ENCODE data around the gene PXDN.

DNA sequence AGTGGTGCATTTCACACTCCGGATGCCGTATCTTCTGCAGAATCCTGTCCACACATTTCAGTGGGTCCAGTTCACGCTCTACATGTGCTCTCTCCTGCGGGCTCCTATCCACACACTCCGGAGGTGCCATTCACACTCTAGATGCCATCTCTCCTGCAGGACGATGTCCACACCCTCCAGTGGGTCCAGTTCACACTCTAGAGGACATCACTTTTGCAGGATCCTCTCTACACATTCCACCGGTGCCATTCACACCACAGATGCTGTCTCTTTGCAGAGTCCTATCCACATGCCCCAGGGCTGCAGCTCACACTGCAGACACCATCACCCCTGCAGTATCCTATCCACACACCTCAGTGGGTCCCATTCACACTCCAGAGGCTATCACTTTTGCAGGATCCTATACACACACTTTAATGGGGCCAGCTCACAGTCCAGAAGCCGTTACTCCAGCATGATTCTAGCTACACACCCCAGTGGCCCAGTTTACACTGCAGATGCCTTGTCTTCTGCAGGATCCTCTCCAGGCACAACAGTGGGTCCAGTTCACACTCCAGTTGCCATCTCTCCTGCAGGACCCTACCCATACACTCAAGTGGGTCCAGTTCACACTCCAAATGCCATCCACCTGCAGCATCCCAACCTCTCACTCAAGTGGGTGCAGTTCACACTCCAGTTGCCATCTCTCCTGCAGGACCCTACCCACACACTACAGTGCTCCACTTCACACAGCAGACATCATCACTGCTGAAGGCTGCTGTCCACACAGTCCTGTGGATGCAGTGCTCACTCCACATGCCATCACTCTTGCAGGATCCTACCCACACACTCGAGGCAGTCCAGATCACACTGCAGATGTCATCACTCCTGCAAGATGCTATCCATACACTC is 2.1 kb upstream of the PXDN start:
- no peak for TF ChIP-seq EZH2 (optimal IDR thresholded peaks at IDR 0.05; ENCODE audit: low read depth, low read length)
- TF ChIP-seq, protein P1, sequence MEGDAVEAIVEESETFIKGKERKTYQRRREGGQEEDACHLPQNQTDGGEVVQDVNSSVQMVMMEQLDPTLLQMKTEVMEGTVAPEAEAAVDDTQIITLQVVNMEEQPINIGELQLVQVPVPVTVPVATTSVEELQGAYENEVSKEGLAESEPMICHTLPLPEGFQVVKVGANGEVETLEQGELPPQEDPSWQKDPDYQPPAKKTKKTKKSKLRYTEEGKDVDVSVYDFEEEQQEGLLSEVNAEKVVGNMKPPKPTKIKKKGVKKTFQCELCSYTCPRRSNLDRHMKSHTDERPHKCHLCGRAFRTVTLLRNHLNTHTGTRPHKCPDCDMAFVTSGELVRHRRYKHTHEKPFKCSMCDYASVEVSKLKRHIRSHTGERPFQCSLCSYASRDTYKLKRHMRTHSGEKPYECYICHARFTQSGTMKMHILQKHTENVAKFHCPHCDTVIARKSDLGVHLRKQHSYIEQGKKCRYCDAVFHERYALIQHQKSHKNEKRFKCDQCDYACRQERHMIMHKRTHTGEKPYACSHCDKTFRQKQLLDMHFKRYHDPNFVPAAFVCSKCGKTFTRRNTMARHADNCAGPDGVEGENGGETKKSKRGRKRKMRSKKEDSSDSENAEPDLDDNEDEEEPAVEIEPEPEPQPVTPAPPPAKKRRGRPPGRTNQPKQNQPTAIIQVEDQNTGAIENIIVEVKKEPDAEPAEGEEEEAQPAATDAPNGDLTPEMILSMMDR (IDR thresholded peaks at IDR 0.05; ENCODE audit: low read length): no peak

Measured in MM.1S (cell line).